NK-92 (cell line): ENCODE results near the gene RAB25.
A peak's percentile ranks its signal among the peaks of the same experiment; 100 is the strongest.

Experiments
- DNase-seq: peaks from one replicate; lab custom pipeline; 2025; ENCODE audit not compliant: unreplicated experiment; lab: John Stamatoyannopoulos, UW

The RAB25 gene

GRCh38 chr1:156078728-156079127 lies 17.8 kb downstream of the RAB25 start:
- no peak for DNase-seq

GRCh38 chr1:156079762-156080161 lies 18.8 kb downstream of the RAB25 start:
- DNase-seq, result no peak

GRCh38 chr1:156080241-156080862 lies 19.4 kb downstream of the RAB25 start:
- no peak for DNase-seq

- no peak for DNase-seq
These were observed 19.9 kb downstream of the RAB25 start for GRCh38 chr1:156080863-156081179.

- no peak for DNase-seq
These were observed 20.4 kb downstream of the RAB25 start for GRCh38 chr1:156081180-156081916.

GRCh38 chr1:156081917-156082308 lies 21.0 kb downstream of the RAB25 start:
- no peak for DNase-seq

DNA sequence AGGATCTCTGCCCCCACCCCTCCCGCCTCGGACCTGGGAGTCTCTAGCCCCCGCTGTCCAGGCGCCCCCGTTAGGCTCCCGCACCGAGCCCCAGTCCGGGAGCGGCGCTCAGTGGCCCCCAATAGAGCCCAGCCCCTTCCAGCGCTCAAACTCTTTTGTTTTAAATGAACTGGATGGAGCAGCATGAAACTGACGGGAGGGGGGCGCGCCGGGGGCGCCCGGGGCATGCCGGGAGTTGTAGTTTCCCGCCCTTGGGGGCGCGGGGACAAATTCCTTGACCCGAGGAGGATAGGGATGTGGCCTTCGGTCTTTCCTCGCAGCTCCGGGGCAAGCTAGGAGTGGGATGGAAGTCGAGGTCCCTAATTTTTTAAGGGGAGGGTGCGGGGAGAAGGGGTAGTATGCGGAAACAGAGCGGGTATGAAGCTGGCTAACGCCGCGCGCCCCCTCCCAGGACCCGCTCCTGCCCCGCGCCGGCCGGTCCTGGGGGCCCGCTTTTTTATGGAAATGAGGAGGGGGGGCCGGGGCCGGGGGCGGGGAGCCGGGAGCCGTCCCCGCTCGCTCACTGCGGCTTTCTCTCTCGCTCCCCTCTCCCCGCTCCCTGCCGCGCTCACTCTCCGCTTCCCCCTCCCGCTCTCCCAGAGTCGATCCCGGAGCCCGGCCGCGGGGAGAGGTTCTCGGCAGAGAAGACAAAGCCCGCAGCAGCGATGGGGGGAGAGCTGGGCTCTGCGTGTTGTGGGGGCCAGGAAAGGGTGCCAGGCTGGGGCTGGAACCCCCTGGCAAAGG lies 21.5 kb downstream of the RAB25 start, which contains the start of gene MEX3A:
MEX3A (minus strand) TSS at position 157 of the 783 bp plus-strand sequence. CDS start 467 bp downstream, outside the sequence.
- DNase-seq, result no peak

DNA sequence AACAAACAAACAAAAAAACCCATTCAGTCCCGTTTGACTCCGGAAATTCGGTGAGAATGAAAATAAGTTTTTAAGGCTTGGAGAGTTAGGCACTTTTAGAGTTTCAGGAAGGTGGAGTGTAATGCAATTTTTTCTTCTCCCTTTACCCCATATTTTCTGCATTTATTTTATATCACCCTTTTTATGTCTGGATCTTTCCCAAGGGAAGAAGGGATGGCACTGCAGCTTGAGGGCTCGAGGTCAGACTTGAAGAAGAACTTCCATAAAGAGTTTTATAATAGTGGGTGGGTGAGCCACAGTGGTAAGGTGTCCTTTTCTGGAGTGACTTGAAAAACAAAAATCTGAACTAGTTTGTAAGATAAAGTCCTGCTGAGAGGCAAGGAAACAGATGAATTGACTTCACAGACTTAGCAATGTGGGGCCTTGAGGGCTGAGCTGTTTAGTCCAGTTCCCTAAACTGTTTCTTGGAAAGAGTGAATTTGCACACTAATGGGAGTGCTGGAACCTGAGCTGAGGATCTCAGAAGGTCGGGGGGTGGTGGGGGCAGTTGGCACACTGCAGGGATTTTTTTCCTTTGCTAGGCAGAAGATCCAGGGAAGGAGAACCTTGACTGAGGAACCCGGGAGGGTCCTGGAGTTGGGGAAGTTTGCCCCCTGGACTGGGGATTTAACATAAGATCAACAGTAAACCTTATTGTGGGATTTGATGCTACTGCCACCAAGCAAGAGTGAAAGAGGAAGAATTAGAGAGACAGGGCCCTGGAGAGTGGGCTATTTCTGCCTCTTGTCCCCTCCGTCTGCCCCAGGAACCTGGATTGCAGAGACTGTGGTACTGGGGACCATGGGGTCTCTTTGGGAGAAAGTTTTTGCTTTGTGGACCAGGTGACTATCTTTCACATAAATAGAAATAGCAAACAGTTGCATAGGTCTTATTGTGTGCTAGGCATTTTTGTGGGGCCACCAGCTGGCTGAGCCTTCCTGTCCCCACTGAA lies 23.1 kb downstream of the RAB25 start:
- no peak for DNase-seq

- no peak for DNase-seq
These were observed 25.3 kb downstream of the RAB25 start for GRCh38 chr1:156086256-156086662.

- no peak for DNase-seq
These were observed 28.7 kb downstream of the RAB25 start for GRCh38 chr1:156089704-156090103.

- DNase-seq, result no peak
These were observed 29.3 kb downstream of the RAB25 start for GRCh38 chr1:156090138-156090839.

GRCh38 chr1:156090840-156091188 lies 29.9 kb downstream of the RAB25 start:
- no peak for DNase-seq

GRCh38 chr1:156091610-156092009 lies 30.6 kb downstream of the RAB25 start:
- DNase-seq, result no peak

- DNase-seq, result no peak
These were observed 35.0 kb downstream of the RAB25 start for GRCh38 chr1:156095906-156096508.

GRCh38 chr1:156096640-156097391 lies 35.9 kb downstream of the RAB25 start:
- peak; percentile 17 for DNase-seq

GRCh38 chr1:156097499-156098178 lies 36.7 kb downstream of the RAB25 start:
- DNase-seq, result no peak

- DNase-seq, result no peak
These were observed 37.8 kb downstream of the RAB25 start for GRCh38 chr1:156098784-156099183.

- no peak for DNase-seq
These were observed 38.3 kb downstream of the RAB25 start for GRCh38 chr1:156099282-156099681.
